ENCODE results near the gene PLPP4. TPM values are rescaled to one million over a fixed set of nuclear protein-coding genes. Genes with fewer than 3 reads are reported as not detected.

The PLPP4 gene
- polyA plus RNA-seq, 1 of the 3 experiments (the other 2 are of a cell fraction) = 27.9 TPM

DNA sequence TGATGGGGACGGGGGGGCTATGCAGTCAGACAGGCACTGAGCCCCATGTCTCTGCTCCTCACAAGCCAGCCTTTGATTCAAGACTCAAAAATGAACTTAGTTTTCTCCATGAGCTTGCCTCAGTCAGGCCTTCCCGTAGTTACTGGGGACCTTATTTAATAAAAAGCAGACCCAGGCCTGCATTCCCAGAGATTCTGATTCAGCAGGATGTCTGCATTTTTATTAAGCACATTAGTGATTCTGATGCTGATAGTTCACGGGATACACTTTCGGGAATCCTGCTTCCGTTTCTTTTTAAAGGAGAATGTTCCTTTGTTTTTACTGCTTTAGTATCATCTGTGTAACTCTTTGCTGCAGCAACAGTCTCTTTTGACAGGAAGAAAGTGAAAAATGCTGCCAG, 28.3 kb upstream of the PLPP4 start (continued):
- TF ChIP-seq, protein P1, sequence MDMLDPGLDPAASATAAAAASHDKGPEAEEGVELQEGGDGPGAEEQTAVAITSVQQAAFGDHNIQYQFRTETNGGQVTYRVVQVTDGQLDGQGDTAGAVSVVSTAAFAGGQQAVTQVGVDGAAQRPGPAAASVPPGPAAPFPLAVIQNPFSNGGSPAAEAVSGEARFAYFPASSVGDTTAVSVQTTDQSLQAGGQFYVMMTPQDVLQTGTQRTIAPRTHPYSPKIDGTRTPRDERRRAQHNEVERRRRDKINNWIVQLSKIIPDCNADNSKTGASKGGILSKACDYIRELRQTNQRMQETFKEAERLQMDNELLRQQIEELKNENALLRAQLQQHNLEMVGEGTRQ (IDR thresholded peaks at IDR 0.05; ENCODE audit: borderline replicate concordance, low read depth, low read length) = no peak
- peak; percentile 53; the same call in 1 of the 2 replicates for TF ChIP-seq GATA2 (CRISPR knock-in tag; IDR thresholded peaks at IDR 0.05)
- TF ChIP-seq NFIC (IDR thresholded peaks at IDR 0.05; ENCODE audit: borderline replicate concordance) = peak; percentile 42; the same call in 1 of the 2 replicates
- 0 out of 2 replicates have a peak, but pooled peaks have one; percentile 17 for TF ChIP-seq GABPA (IDR thresholded peaks at IDR 0.05; ENCODE audit: low read depth)
- TF ChIP-seq NRF1 (IDR thresholded peaks at IDR 0.05; ENCODE audit: low read depth, low read length) = no peak
- peak; percentile 78 for TF ChIP-seq POLR2AphosphoS5 (IDR thresholded peaks at IDR 0.05; ENCODE audit: low read depth, low read length)
- TF ChIP-seq RCOR1 (IDR thresholded peaks at IDR 0.05; ENCODE audit: low read length) = peak; percentile 99
- TF ChIP-seq, protein P2, sequence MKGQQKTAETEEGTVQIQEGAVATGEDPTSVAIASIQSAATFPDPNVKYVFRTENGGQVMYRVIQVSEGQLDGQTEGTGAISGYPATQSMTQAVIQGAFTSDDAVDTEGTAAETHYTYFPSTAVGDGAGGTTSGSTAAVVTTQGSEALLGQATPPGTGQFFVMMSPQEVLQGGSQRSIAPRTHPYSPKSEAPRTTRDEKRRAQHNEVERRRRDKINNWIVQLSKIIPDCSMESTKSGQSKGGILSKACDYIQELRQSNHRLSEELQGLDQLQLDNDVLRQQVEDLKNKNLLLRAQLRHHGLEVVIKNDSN (IDR thresholded peaks at IDR 0.05; ENCODE audit: borderline replicate concordance, low read depth) = no peak
- TF ChIP-seq MAX (IDR thresholded peaks at IDR 0.05; ENCODE audit: low read depth) = 0 out of 2 replicates have a peak, but pooled peaks have one; percentile 50
- TF ChIP-seq RAD21 (IDR thresholded peaks at IDR 0.05; ENCODE audit: low read length) = no peak
- TF ChIP-seq, protein P3, sequence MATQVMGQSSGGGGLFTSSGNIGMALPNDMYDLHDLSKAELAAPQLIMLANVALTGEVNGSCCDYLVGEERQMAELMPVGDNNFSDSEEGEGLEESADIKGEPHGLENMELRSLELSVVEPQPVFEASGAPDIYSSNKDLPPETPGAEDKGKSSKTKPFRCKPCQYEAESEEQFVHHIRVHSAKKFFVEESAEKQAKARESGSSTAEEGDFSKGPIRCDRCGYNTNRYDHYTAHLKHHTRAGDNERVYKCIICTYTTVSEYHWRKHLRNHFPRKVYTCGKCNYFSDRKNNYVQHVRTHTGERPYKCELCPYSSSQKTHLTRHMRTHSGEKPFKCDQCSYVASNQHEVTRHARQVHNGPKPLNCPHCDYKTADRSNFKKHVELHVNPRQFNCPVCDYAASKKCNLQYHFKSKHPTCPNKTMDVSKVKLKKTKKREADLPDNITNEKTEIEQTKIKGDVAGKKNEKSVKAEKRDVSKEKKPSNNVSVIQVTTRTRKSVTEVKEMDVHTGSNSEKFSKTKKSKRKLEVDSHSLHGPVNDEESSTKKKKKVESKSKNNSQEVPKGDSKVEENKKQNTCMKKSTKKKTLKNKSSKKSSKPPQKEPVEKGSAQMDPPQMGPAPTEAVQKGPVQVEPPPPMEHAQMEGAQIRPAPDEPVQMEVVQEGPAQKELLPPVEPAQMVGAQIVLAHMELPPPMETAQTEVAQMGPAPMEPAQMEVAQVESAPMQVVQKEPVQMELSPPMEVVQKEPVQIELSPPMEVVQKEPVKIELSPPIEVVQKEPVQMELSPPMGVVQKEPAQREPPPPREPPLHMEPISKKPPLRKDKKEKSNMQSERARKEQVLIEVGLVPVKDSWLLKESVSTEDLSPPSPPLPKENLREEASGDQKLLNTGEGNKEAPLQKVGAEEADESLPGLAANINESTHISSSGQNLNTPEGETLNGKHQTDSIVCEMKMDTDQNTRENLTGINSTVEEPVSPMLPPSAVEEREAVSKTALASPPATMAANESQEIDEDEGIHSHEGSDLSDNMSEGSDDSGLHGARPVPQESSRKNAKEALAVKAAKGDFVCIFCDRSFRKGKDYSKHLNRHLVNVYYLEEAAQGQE (IDR thresholded peaks at IDR 0.05; ENCODE audit: low read depth, low read length) = peak; percentile 33; the same call in 1 of the 2 replicates

- peak overlapping the region; percentile 96 to 97 for H3K27ac ChIP-seq (ENCODE audit: low read depth in 2 of 2, low read length in 1 of 2)
- POLR2A ChIA-PET = no interaction called here
- CTCF ChIA-PET = interaction anchor here (0.9 to 1.1 kb wide), 2 partner anchors 51 to 171 kb away, joined by 3 read pairs; no protein-coding TSS in a partner anchor
- H2AFZ ChIP-seq (ENCODE audit: low read depth) = peak overlapping the region; percentile 32; the same call in 1 of the 2 replicates
- no peak for DNase-seq
- 0 out of 2 replicates have a peak, but pooled peaks cover 6% of the 10 kb centered on the region for H3K9me3 ChIP-seq
- peak overlapping the region; percentile 60 for H3K4me2 ChIP-seq
- H3K4me1 ChIP-seq (ENCODE audit: control insufficient read depth in 1 of 2, insufficient read depth in 2 of 2, low read depth in 1 of 2, low read length in 1 of 2) = peaks cover 12 to 27% of the 10 kb centered on the region in 2 experiments; a peak in 3 of 4 replicates
- H3K79me2 ChIP-seq (ENCODE audit: insufficient read depth) = no peaks in the 10 kb centered on the region
- H4K20me1 ChIP-seq (ENCODE audit: insufficient read depth) = no peaks in the 10 kb centered on the region
- H3K9me2 ChIP-seq = no peaks in the 10 kb centered on the region
- no peaks in the 10 kb centered on the region for H3K36me3 ChIP-seq (replicated peaks in 1 of 2; ENCODE audit: control insufficient read depth in 1 of 2, insufficient read depth in 2 of 2, low read length in 1 of 2)
- TF ChIP-seq, protein P1 (IDR thresholded peaks at IDR 0.05; ENCODE audit: borderline replicate concordance, low read depth, low read length) = no peak
- no peak for TF ChIP-seq MAX (IDR thresholded peaks at IDR 0.05; ENCODE audit: low read depth)
- TF ChIP-seq, protein P4, sequence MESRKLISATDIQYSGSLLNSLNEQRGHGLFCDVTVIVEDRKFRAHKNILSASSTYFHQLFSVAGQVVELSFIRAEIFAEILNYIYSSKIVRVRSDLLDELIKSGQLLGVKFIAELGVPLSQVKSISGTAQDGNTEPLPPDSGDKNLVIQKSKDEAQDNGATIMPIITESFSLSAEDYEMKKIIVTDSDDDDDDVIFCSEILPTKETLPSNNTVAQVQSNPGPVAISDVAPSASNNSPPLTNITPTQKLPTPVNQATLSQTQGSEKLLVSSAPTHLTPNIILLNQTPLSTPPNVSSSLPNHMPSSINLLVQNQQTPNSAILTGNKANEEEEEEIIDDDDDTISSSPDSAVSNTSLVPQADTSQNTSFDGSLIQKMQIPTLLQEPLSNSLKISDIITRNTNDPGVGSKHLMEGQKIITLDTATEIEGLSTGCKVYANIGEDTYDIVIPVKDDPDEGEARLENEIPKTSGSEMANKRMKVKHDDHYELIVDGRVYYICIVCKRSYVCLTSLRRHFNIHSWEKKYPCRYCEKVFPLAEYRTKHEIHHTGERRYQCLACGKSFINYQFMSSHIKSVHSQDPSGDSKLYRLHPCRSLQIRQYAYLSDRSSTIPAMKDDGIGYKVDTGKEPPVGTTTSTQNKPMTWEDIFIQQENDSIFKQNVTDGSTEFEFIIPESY (IDR thresholded peaks at IDR 0.05; ENCODE audit: borderline replicate concordance, low read depth) = peak; percentile 38; the same call in 1 of the 2 replicates
- peak; percentile 22; the same call in 1 of the 2 replicates for TF ChIP-seq NFIC (IDR thresholded peaks at IDR 0.05; ENCODE audit: borderline replicate concordance)
- WGBS (ENCODE audit: low lambda C conversion rate) = 41% methylated on average over 5 of the region's 5 CpGs
- H3F3A ChIP-seq (replicated peaks; ENCODE audit: insufficient read depth) = peaks cover 41% of the 10 kb centered on the region
- peak overlapping the region; percentile 65; the same call in 1 of the 2 replicates for H3K9ac ChIP-seq
- H3K4me3 ChIP-seq (ENCODE audit: low read depth in 2 of 2, low read length in 1 of 2) = no peak overlapping the region; a peak in 1 of 4 replicates
- no peaks in the 10 kb centered on the region for H3K27me3 ChIP-seq (ENCODE audit: insufficient read depth)
These were observed 27.6 kb upstream of the PLPP4 start for GRCh38 chr10:120429395-120429794.

Data from SK-N-SH (cell line).